OCI-LY3 (cell line): Measurements from ENCODE around the gene MGAT2.
A peak's percentile ranks its signal among the peaks of the same experiment; 100 is the strongest.
"Not testable (repeated sequence)": the region's sequence is repeated elsewhere in the genome, so short reads cannot be mapped to it uniquely, and the experiment has no call there.

Experiments used
- H2AFZ ChIP-seq: fragments of 200-600, 300-600 bp; shearing (Covaris generic); 2 replicates; pipeline ENCODE4 v1.6.0; 2014; ENCODE audit warnings: antibody characterized with exemption, low read depth, low read length
- H3K27ac ChIP-seq: fragments of 200-600, 300-600 bp; sonication (generic); 2 replicates; pipeline ENCODE4 v1.5.1; 2014; ENCODE audit warnings: mild to moderate bottlenecking, low read length, moderate library complexity, mixed read lengths
- H3K27me3 ChIP-seq: fragments of 200-600, 300-600 bp; sonication (generic); 2 replicates; pipeline ENCODE4 v1.6.1; 2014; ENCODE audit warnings: low read depth, low read length, mixed read lengths
- H3K36me3 ChIP-seq: fragments of 200-600, 300-600 bp; sonication (generic); replicated peaks from 2 replicates; pipeline ENCODE3; 2014; ENCODE audit warnings: low read depth, low read length, mixed read lengths
- H3K4me1 ChIP-seq: fragments of 300-600, 200-600 bp; sonication (generic); 2 replicates; pipeline ENCODE4 v1.6.1; 2014; ENCODE audit warnings: low read length, mixed read lengths
- H3K4me2 ChIP-seq: fragments of 200-600, 300-600 bp; sonication (generic); 2 replicates; pipeline ENCODE4 v1.6.1; 2014; ENCODE audit warnings: low read length, mixed read lengths
- H3K4me3 ChIP-seq: fragments of 300-600, 200-600 bp; sonication (generic); 2 replicates; pipeline ENCODE4 v1.5.1; 2014; ENCODE audit warnings: antibody characterized with exemption, mild to moderate bottlenecking, low read length, moderate library complexity
- H3K79me2 ChIP-seq: fragments of 300-600, 200-600 bp; shearing (Covaris generic); 2 replicates; pipeline ENCODE4 v1.6.1; 2014; ENCODE audit warnings: mild to moderate bottlenecking, low read length, mixed read lengths
- H3K9ac ChIP-seq: fragments of 300-600, 200-600 bp; shearing (Covaris generic); 2 replicates; pipeline ENCODE4 v1.6.0; 2014; ENCODE audit warnings: mild to moderate bottlenecking, low read length, moderate library complexity
- H3K9me3 ChIP-seq: fragments of 200-600, 300-600 bp; shearing (Covaris generic); 2 replicates; pipeline ENCODE4 v1.6.1; 2014; ENCODE audit warnings: low read length, mixed read lengths; ENCODE audit not compliant: insufficient read depth
- H4K20me1 ChIP-seq: fragments of 200-600, 300-600 bp; sonication (generic); 2 replicates; pipeline ENCODE4 v1.6.1; 2016; ENCODE audit warnings: low read length, mixed read lengths; ENCODE audit not compliant: insufficient read depth
- EZH2phosphoT487 ChIP-seq: fragments of 200-600 bp; shearing (Covaris generic); IDR thresholded peaks from 2 replicates; pipeline ENCODE4 v1.6.1; 2018; ENCODE audit warnings: antibody characterized with exemption, mixed run types, low read depth
- TF ChIP-seq, protein P1 (sequence below): fragments of 200-600, 300-600 bp; sonication (generic); IDR thresholded peaks from 2 replicates; pipeline ENCODE4 v1.5.1; 2014; ENCODE audit warnings: antibody characterized with exemption, low read length, low read depth

Gene MGAT2

DNA sequence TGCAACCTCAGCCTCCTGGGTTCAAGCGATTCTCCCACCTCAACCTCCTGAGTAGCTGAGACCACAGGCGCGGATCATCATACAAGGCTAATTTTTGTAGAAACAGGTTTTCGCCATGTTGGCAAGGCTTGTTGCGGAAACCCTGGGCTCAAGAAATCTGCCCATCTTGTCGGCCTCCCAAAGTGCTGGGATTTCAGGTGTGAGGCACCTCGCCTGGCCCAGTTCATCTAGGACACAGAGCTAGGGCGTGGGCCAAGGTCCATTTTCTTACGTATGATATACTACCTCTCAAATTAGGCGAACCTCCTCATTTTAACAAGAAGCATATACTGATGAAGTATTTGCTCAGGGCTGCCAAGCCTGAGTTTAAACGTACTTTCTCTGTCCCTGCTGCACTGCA is 36.5 kb upstream of the MGAT2 start:
- H3K4me3 ChIP-seq = peak overlapping the region; percentile 99
- H3K9ac ChIP-seq = peak overlapping the region; percentile 98; the same call in 1 of the 2 replicates
- H3K36me3 ChIP-seq = peaks cover 51% of the 10 kb centered on the region
- H3K9me3 ChIP-seq = no peaks in the 10 kb centered on the region
- H3K4me2 ChIP-seq = peak overlapping the region; percentile 81
- no peak for TF ChIP-seq EZH2phosphoT487
- TF ChIP-seq, protein P1, sequence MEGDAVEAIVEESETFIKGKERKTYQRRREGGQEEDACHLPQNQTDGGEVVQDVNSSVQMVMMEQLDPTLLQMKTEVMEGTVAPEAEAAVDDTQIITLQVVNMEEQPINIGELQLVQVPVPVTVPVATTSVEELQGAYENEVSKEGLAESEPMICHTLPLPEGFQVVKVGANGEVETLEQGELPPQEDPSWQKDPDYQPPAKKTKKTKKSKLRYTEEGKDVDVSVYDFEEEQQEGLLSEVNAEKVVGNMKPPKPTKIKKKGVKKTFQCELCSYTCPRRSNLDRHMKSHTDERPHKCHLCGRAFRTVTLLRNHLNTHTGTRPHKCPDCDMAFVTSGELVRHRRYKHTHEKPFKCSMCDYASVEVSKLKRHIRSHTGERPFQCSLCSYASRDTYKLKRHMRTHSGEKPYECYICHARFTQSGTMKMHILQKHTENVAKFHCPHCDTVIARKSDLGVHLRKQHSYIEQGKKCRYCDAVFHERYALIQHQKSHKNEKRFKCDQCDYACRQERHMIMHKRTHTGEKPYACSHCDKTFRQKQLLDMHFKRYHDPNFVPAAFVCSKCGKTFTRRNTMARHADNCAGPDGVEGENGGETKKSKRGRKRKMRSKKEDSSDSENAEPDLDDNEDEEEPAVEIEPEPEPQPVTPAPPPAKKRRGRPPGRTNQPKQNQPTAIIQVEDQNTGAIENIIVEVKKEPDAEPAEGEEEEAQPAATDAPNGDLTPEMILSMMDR = no peak
- H3K4me1 ChIP-seq = peaks cover 13% of the 10 kb centered on the region
- peaks cover 72% of the 10 kb centered on the region for H3K79me2 ChIP-seq
- H4K20me1 ChIP-seq = peaks cover 60% of the 10 kb centered on the region
- no peak overlapping the region for H2AFZ ChIP-seq
- H3K27ac ChIP-seq = peak overlapping the region; percentile 79
- no peaks in the 10 kb centered on the region for H3K27me3 ChIP-seq

DNA sequence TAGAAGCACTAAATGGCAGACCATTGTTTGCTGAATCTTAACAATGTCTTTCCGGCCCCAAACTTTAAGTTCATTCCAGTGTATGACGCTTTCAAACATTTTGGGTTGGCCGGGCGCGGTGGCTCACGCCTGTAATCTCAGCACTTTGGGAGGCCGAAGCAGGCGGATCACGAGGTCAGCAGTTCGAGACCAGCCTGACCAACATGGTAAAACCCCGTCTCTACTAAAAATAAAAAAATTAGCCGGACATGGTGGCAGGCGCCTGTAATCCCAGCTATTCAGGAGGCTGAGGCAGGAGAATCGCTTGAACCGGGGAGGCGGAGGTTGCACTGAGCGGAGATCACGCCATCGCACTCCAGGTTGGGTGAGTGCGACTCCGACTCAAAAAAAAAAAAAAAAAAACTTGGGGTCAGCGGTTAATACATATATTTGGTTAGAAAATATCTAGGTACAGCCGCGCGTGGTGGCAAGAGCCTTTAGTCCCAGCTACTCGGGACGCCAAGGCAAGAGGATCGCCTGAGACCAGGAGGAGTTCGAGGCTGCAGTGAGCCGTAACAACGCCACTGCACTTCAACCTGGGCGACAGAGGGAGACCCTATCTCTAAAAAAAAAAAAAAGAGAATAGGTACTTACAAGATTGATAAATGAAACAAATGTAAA is 35.5 kb upstream of the MGAT2 start:
- Histone ChIP-seq H3K4me1 (peaks cover 13% of the 10 kb centered on the region), H3K4me3 (peak overlapping the region; percentile 99), H3K79me2 (peaks cover 61% of the 10 kb centered on the region), H3K27ac (peak overlapping the region; percentile 79), H4K20me1 (peaks cover 50% of the 10 kb centered on the region), H3K36me3 (peaks cover 50% of the 10 kb centered on the region), H3K4me2 (peak overlapping the region; percentile 81), H3K9ac (peak overlapping the region; percentile 98)
- not testable (repeated sequence) for H3K9me3 ChIP-seq, H2AFZ ChIP-seq, H3K27me3 ChIP-seq

DNA sequence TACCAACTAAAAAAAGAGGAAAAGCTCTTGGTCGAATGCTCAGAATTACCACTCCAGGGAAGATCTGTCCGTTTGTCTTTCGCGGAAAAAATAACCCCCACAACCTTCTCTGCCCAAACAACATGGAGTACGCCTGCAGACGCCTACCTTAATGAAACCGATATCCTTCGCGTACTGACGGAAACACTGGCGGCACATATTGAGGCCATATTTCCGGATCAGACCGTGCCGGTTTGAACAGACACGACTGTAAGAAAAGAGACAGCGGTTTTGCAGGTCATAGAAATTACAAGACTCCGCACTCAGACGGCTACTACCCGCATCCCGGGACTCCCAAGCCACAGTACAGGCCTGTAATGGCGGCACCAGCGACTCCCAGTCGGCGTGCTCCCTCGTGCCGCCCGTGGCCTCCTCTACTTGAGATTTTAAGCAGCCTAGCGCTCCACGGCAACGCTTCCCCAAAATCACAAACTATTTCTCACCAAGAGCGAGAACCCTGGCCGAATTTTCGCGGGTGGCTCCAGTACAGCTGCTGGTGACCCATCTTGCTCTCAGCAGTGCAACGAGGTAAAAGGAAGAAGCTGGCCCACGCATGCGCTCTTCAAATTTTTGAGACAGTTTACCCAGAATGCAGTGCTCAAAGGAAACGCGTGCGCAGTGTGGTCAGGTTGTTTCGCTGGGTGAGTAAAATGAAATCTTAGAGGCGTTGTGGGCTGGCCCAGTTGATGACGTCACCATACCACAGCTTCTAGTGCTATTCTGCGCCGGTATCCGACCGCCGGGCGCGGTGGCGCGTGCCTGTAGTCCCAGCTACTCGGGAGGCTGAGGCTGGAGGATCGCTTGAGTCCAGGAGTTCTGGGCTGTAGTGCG is 34.6 kb upstream of the MGAT2 start, which contains the start of gene RPS29:
TSS of gene RPS29 (minus strand) at position 578 of the 870 bp plus-strand sequence. CDS start at position 544, 34 bp downstream.
- H3K4me2 ChIP-seq = peak within 1 kb of the TSS; percentile 81
- H3K4me3 ChIP-seq = peak within 1 kb of the TSS; percentile 99
- H3K4me1 ChIP-seq = peaks cover 13% of the 10 kb centered on the region
- H2AFZ ChIP-seq = peak within 1 kb of the TSS; percentile 57; the same call in 1 of the 2 replicates
- TF ChIP-seq EZH2phosphoT487 = no peak
- TF ChIP-seq, protein P1 = no peak
- peak within 1 kb of the TSS; percentile 79 for H3K27ac ChIP-seq
- no peaks in the 10 kb centered on the region for H3K27me3 ChIP-seq
- H3K36me3 ChIP-seq = peaks cover 47% of the 10 kb centered on the region
- H4K20me1 ChIP-seq = peaks cover 46% of the 10 kb centered on the region
- H3K9ac ChIP-seq = peak within 1 kb of the TSS; percentile 98
- H3K9me3 ChIP-seq = no peaks in the 10 kb centered on the region
- peaks cover 52% of the 10 kb centered on the region for H3K79me2 ChIP-seq

DNA sequence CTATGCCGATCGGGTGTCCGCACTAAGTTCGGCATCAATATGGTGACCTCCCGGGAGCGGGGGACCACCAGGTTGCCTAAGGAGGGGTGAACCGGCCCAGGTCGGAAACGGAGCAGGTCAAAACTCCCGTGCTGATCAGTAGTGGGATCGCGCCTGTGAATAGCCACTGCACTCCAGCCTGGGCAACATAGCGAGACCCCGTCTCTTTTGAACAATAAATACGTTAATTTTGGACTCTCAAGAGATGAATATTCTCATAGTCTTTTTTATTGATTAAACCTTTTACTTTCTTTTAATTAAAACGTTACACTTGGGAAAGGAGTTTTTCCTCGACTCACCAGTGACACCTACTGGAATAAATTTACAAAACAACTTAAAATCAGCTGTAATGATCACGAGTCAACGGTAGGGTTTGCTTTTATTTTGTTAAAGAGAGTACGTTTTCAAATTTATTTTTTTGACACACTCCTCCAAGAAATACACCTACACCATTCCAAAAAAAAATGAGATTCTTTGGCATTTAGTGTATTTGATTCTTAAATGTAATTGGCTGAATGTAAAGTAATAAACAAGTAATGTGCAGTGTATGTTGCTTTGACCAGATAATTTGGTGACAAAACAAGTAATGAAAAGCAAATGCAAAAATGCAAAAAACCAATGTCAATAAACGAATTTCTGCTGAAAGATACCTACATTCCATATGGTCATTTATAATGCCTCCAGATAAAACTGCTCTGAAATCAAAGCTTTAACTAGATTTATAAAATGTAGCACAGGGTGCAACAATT is 33.7 kb upstream of the MGAT2 start:
- H3K79me2 ChIP-seq = peaks cover 44% of the 10 kb centered on the region
- peaks cover 39% of the 10 kb centered on the region for H4K20me1 ChIP-seq
- peaks cover 13% of the 10 kb centered on the region for H3K4me1 ChIP-seq
- no peaks in the 10 kb centered on the region for H3K27me3 ChIP-seq
- H3K9me3 ChIP-seq = no peaks in the 10 kb centered on the region
- H3K9ac ChIP-seq = peak overlapping the region; percentile 48
- peak overlapping the region; percentile 79 for H3K27ac ChIP-seq
- peaks cover 39% of the 10 kb centered on the region for H3K36me3 ChIP-seq
- TF ChIP-seq, protein P1 = peak; percentile 92
- no peak for TF ChIP-seq EZH2phosphoT487
- H3K4me2 ChIP-seq = peak overlapping the region; percentile 57
- H3K4me3 ChIP-seq = peak overlapping the region; percentile 99
- peak overlapping the region; percentile 57; the same call in 1 of the 2 replicates for H2AFZ ChIP-seq
